GM21360 (cell line): ENCODE measurements around the gene ADGRD2.

Source experiments
- ATAC-seq: cut with Tn5 transposase; IDR thresholded peaks from one replicate; pipeline ENCODE4 v1.9.1; 2021; ENCODE audit warnings: mild to moderate bottlenecking, moderate library complexity; ENCODE audit not compliant: unreplicated experiment

ADGRD2 gene

DNA sequence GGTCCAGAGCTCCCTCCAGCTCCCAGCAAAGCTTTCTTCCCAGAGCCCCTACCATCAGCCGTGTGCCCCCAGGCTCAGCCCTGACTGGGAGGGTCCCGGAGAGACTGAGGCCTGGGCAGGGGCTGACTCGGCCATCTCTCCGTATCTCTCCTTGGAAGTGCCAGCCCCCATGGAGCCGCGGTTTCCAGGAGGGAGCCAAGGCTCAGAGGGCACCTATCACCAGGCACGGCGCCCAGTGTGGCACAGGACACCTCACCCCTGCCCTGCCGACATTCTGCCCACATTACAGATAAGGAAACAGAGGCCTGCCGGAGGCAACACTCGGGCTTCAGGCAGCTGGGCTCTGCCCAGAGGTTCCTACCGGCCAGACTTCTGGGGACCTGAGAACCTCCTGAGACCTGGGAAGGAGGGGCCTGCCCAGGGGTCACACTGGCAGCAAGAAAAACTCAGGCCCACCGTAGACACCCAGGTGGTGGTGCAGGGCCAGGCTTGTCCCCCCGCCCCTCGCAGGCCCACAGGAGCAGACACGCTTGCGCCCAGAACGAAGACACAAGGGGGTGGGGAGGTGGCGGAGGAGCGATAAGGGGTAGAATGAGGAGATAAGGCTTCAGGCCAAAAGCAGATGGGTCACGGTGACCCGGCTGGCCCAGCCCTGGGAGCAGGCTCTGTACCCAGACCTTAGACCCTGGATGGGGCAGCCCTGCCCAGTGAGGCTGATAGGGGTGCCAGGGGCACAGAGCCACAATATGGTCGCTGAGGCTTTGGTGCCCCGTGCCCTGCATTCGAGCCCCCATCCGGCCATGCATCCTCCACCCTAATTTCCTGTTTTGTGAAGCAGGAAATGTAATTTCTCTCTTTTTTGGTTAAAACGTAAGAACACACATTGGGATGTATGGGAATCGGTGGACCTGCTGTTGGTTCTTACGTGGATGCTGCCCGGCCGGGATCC lies 45.1 kb downstream of the ADGRD2 start:
- ATAC-seq, result no peak

- no peak for ATAC-seq
Measured at GRCh38 chr9:124496075-124496449, 45.8 kb downstream of the ADGRD2 start.

GRCh38 chr9:124496463-124496862 lies 46.2 kb downstream of the ADGRD2 start:
- no peak for ATAC-seq

GRCh38 chr9:124497441-124497840 lies 47.2 kb downstream of the ADGRD2 start:
- no peak for ATAC-seq

GRCh38 chr9:124498040-124498439 lies 47.8 kb downstream of the ADGRD2 start:
- ATAC-seq, result no peak

DNA sequence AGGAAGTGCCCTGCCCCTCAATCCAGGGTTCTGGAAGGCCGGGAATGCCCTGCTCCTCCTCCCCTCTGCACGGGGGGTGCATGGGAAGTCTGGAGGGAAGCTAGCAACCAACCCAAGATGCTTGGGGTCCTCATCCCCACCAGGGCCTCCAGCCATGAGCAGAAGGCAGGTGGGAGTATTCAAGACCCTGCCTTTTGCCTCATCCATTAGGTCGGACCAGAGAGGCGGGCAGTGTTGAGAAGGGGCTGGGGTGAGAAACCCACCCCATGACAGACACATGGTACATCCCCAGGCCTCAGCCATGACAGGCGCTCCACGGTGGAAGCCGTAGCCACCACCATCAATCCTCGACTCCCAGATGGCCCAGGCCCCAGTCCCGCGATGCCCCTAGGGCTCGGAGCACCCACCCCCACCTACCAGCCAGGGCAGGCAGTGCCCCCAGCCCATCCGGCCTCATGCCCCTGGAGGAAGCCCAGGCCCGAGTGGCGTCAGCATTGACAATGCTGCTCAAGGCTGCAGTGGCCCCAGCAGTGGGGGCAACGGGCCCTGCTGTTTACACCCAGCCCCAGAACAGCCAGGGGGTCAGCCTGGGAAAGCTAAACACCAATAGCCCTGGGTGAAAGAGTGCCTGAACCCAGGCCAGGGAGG lies 48.4 kb downstream of the ADGRD2 start:
- no peak for ATAC-seq

GRCh38 chr9:124499216-124499615 lies 49.0 kb downstream of the ADGRD2 start:
- ATAC-seq, result peak; percentile 41

GRCh38 chr9:124500028-124500795 lies 50.0 kb downstream of the ADGRD2 start:
- no peak for ATAC-seq

GRCh38 chr9:124500796-124501611 lies 50.8 kb downstream of the ADGRD2 start:
- no peak for ATAC-seq

GRCh38 chr9:124501771-124502320 lies 51.6 kb downstream of the ADGRD2 start:
- no peak for ATAC-seq

DNA sequence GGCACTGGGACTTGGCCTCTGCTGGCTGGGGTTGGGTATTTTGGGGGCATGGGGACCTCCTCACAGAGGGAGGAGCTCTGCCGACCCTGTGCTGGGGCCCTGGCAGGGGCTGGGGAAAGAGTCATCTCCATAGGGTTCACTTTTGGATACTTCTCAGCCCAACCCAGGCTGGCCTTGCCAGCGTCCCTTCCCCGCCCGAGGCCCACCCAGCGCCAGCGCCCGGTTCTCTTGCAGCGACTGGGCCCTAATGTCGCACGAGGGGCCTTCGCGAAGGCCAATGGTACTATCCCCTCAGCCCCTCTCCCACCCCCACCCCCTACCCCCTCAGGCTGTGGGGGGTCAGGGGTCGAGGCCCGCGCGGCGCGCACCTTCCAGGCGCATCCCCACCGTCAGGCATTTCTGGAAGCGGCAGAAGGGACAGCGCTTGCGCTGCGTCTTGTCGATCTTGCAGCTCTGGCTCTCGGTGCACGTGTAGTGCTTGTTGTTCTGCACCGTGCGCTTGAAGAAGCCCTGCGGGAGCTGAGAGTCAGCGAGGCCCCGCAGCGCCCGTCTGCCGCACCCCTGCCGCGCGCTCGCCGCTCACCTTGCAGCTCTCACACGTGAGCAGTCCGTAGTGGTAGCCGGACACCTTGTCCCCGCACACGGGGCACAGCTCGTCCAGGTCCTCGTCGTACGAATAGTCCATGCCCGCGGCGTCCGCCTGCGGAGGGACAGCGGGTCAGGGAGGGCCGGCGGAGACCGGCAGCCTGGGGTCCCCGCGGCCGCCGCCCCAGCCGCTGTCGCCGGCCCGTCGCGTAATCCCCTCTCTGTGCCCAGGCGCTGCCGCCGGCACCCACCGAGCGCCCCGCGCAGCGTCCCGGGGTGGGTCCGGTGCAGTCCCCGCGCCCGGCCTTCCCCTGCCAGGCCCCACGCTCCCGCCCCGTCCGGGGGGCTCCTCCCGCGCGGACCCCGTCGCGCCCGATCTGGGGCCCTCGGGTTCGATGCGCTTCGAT lies 52.8 kb downstream of the ADGRD2 start:
- no peak for ATAC-seq

DNA sequence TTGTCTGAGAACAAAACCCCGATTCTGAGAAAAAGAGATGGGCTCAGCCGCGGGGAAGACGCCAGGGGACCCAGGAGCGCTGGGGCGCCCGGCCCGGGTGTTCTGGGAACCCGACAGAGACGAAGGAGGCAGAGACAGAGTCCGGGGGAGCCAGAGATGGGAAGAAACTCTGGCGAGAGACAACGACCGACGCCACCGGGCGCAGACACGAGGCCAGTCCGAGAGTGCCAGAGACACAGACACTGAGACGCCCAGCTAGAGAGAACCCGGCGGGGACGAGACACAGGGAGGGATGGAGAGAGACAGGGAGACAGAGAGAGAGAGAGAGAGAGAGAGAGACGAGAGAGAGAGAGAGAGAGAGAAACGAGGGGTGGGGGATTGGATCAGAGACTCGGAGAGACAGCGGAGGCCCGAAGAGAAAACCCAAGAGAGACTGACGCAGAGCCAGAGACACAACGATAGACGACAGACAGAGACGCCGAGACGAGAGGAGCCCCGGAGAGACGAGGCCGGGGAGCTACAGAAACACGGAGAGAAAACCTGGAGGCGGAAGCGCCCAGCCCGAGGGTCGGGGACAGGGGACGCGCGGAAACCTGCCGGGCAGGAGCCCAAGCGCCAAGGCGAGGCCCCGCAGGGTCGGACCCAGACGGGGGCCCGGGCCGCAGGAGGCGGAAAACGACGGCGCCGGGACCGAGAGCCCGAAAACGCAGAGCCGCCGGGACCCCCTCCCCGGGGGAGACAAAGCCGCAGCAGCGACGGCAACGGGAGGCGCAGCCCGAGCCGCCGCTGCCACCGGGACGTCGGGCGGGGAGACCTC lies 53.7 kb downstream of the ADGRD2 start:
- no peak for ATAC-seq

DNA sequence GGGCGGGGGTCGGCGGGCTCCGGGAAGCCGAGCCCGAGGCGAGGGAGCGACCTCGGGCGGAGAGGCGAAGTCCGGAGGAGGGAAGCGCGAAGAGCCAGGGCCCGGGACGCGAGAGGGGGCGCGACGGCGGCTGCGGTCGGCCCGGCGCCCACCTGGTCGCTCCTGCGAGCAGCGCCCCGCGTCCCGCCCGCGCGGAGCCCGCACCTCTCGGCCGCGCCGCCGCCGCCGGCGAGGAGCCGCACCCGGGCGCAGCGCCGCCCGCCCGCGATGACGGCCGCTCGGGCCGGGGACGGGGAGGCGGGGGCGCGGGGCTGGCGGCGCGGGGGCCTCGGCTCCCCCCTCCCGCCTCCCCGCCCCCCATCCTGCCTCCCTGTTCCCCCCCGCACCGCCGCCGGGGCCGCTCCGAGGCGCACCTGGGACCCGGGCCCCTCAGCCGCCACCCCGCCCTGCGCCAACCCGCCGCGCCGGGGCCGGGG lies 54.3 kb downstream of the ADGRD2 start:
- no peak for ATAC-seq

- ATAC-seq, result no peak
Measured at GRCh38 chr9:124505006-124505900, 55.0 kb downstream of the ADGRD2 start.

GRCh38 chr9:124505901-124506346 lies 55.7 kb downstream of the ADGRD2 start:
- ATAC-seq, result no peak

DNA sequence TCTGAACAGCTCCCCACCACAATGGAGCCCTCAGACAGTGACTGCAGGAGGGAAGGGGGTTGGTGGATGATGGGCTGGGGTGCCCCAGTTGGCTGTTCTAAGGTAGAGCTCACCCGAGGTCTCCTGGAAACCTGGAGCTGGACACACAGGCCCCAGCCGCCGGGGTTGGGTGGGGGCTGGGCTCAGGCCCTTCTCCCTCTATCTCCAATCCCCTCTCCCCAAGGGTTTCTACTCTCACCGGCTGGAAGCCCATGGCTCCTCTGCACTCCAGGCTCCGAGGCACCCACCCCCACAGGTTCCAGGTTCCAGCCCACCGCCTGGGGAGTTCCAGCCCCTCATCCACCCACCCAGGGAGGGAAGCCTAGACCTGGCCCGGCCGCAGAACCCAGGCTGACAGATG lies 56.2 kb downstream of the ADGRD2 start:
- no peak for ATAC-seq
